Fibroblast of lung (primary cell): ENCODE results near the gene JUND.

ENCODE experiments used
- EZH2 ChIP-seq: IDR thresholded peaks from 2 replicates; pipeline ENCODE4 v1.5.1; 2012; ENCODE audit warnings: low read length, control low read depth, mild to moderate bottlenecking; ENCODE audit errors: missing control alignments
- TF ChIP-seq, protein P1 (sequence below), 2 donors: IDR thresholded peaks in 1 of 2; conservative IDR thresholded peaks in 1 of 2; 1 replicate in 1 of 2; 2 replicates in 1 of 2; pipeline ENCODE4 v1.5.1; 2011 to 2012; ENCODE audit warnings: low read length in 2 of 2, control low read depth in 1 of 2, inconsistent platforms in 1 of 2, low read depth in 1 of 2, mild to moderate bottlenecking in 1 of 2

DNA sequence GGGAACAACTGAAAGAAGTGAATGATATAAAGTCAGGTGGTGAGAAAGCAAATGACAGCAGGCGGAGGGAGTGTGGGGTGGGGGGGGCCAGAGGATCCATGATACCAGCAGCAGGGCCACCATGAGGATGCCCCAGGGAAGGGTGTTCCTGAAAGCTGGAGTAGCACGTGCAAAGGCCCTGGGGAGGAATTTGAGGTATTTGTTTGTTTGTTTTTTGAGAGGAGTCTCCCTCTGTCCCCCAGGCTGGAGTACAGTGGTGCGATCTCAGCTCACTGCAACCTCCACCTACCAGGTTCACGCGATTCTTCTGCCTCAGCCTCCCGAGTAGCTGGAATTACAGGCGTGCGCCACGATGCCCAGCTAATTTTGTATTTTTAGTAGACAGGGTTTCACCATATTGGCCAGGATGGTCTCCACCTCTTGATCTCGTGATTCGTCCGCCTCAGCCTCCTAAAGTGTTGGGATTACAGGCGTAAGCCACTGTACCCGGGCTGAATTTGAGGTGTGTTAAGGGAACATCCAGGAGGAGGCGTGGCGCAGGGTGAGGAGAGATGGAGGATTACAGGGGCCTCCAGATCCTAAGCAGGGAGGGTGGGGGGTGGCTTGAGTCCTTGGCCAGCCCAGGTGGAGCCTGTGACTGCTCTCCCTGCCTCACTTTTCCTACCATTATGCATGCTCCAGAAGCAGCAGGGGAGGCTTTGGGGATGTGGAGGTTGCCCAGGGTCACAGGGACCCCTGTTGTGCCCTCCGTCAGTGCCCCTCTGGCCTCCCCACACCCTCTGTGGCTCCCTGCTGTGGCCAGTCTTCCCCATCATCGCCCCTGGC is 12.4 kb upstream of the JUND start:
- TF ChIP-seq, protein P1, sequence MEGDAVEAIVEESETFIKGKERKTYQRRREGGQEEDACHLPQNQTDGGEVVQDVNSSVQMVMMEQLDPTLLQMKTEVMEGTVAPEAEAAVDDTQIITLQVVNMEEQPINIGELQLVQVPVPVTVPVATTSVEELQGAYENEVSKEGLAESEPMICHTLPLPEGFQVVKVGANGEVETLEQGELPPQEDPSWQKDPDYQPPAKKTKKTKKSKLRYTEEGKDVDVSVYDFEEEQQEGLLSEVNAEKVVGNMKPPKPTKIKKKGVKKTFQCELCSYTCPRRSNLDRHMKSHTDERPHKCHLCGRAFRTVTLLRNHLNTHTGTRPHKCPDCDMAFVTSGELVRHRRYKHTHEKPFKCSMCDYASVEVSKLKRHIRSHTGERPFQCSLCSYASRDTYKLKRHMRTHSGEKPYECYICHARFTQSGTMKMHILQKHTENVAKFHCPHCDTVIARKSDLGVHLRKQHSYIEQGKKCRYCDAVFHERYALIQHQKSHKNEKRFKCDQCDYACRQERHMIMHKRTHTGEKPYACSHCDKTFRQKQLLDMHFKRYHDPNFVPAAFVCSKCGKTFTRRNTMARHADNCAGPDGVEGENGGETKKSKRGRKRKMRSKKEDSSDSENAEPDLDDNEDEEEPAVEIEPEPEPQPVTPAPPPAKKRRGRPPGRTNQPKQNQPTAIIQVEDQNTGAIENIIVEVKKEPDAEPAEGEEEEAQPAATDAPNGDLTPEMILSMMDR (conservative IDR thresholded peaks at IDR 0.05 in 1 of 2, IDR thresholded peaks at IDR 0.05 in 1 of 2; ENCODE audit: low read depth in 1 of 2, low read length in 2 of 2), result no peak
- TF ChIP-seq EZH2, result no peak
